Right lobe of liver (tissue), 4 donors: ENCODE data around the gene NSL1.

Experiments
- POLR2A ChIP-seq: fragments of 450-650 bp; IDR thresholded peaks from one replicate; pipeline ENCODE4 v1.6.1; 2017; ENCODE audit warnings: antibody characterized with exemption, mild to moderate bottlenecking
- TF ChIP-seq, protein P1 (sequence below), 4 donors: fragments of 200-600 bp in 3 of 4; fragments of 450-650 bp in 1 of 4; IDR thresholded peaks; one replicate each; pipeline versions ENCODE4 v1.5.1 to v1.8.0; 2016 to 2022; ENCODE audit warnings: antibody characterized with exemption in 4 of 4, mild to moderate bottlenecking in 2 of 4
- donor health status: DM: no; HTN: no; CAD: no.
- donor health status: DM: no; HTN: no; CAD: no.
- donor health status: DM: no; HTN: yes; CAD: no.

DNA sequence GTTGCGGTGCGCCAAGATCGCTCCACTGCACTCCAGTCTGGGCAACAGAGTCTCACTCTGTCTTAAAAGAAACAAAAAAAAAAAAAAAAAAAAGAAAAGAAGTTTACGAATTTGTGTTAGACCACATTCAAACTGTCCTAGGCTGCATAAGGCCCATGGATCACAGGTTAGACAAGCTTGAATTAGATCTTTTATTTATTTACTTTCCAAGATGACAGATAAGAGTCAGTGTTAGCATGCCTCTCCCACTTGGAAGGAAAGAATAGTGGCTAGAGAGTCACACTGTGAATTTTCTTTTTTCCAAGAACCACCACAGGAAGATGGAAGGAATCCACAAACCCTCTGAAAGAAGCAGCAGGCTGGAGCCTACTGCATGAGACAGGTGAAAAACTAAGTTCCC lies 29.3 kb downstream of the NSL1 start:
- TF ChIP-seq, protein P1, sequence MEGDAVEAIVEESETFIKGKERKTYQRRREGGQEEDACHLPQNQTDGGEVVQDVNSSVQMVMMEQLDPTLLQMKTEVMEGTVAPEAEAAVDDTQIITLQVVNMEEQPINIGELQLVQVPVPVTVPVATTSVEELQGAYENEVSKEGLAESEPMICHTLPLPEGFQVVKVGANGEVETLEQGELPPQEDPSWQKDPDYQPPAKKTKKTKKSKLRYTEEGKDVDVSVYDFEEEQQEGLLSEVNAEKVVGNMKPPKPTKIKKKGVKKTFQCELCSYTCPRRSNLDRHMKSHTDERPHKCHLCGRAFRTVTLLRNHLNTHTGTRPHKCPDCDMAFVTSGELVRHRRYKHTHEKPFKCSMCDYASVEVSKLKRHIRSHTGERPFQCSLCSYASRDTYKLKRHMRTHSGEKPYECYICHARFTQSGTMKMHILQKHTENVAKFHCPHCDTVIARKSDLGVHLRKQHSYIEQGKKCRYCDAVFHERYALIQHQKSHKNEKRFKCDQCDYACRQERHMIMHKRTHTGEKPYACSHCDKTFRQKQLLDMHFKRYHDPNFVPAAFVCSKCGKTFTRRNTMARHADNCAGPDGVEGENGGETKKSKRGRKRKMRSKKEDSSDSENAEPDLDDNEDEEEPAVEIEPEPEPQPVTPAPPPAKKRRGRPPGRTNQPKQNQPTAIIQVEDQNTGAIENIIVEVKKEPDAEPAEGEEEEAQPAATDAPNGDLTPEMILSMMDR (IDR thresholded peaks at IDR 0.05), result no peak
- no peak for TF ChIP-seq POLR2A
